ENCODE results near the gene PLPPR1. TPM values are rescaled to one million over a fixed set of nuclear protein-coding genes. Genes with fewer than 3 reads are reported as not detected.

The PLPPR1 gene
- total and polyA plus RNA-seq, 12 donors: 0.08 to 19.7 (median 0.20) TPM; not detected in 7

DNA sequence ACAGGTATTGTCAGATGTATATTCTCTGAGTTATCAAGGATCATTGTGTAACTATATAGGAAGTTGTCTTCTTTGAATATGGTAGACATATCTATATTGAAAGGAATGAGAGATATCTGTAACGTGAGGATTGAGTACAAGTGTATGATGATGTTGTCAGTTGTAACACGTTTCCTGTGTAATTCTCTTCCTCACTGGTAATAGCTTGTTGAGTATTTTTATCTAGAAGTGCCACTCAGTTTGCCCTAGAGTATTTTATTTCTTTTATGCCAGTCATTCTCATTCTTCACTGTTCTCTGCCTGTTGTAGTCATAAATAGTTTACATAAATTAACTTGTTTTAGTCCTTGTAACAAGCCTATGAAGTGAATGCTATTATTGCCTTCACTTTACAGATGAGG lies 184.1 kb downstream of the PLPPR1 start:
- 58 to 72% (median 67%) methylated on average over 2 of the region's 2 CpGs for WGBS, 4 donors
- TF ChIP-seq, protein P1, sequence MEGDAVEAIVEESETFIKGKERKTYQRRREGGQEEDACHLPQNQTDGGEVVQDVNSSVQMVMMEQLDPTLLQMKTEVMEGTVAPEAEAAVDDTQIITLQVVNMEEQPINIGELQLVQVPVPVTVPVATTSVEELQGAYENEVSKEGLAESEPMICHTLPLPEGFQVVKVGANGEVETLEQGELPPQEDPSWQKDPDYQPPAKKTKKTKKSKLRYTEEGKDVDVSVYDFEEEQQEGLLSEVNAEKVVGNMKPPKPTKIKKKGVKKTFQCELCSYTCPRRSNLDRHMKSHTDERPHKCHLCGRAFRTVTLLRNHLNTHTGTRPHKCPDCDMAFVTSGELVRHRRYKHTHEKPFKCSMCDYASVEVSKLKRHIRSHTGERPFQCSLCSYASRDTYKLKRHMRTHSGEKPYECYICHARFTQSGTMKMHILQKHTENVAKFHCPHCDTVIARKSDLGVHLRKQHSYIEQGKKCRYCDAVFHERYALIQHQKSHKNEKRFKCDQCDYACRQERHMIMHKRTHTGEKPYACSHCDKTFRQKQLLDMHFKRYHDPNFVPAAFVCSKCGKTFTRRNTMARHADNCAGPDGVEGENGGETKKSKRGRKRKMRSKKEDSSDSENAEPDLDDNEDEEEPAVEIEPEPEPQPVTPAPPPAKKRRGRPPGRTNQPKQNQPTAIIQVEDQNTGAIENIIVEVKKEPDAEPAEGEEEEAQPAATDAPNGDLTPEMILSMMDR (IDR thresholded peaks at IDR 0.05): no peak
- TF ChIP-seq POLR2A (IDR thresholded peaks at IDR 0.05): no peak

DNA sequence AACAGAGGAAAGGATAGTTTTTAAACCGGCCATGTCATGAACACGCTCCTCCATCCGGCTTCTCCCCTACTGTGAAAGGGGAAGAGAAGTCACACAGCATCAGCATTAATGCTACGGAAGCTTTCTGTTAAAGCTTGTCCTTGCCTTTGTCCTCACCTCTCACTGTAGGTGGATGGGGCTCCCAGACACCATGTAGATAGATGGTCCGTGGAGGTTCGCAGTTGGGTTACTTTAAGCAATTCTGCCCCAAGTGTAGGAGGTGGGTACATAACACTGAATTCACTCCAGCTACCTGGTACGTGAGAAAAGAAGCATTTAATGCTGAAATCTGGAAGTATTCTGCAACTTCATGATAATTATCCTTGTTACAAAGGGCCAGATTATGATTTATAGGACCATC lies 190.5 kb downstream of the PLPPR1 start:
- Histone ChIP-seq H3K27me3 (no peaks in the 10 kb centered on the region), H3K4me1 (replicated peaks in 1 of 2) (no peaks in the 10 kb centered on the region), H3K4me3 (no peak overlapping the region), H3K9me3 (replicated peaks in 1 of 3) (no peaks in the 10 kb centered on the region), H3K27ac (no peak overlapping the region), H3K36me3 (replicated peaks in 1 of 2) (no peaks in the 10 kb centered on the region)
- 82 to 89% (median 84%) methylated on average over 7 of the region's 7 CpGs for WGBS, 4 donors
- TF ChIP-seq POLR2A (IDR thresholded peaks at IDR 0.05): no peak
- TF ChIP-seq, protein P1 (IDR thresholded peaks at IDR 0.05): no peak
- intact Hi-C loops (cut with DNase I): no loop called here
- no peak for DNase-seq

More for the DNA sequence above, 184.1 kb downstream of the PLPPR1 start:
- no peaks in the 10 kb centered on the region for H3K9me3 ChIP-seq (replicated peaks in 1 of 3)
- intact Hi-C loops (cut with DNase I): no loop called here
- H3K36me3 ChIP-seq (replicated peaks in 1 of 2): no peaks in the 10 kb centered on the region
- no peaks in the 10 kb centered on the region for H3K4me1 ChIP-seq (replicated peaks in 1 of 2)
- no peaks in the 10 kb centered on the region for H3K27me3 ChIP-seq
- no peak for DNase-seq
- no peak overlapping the region for H3K27ac ChIP-seq
- no peak overlapping the region for H3K4me3 ChIP-seq

DNA sequence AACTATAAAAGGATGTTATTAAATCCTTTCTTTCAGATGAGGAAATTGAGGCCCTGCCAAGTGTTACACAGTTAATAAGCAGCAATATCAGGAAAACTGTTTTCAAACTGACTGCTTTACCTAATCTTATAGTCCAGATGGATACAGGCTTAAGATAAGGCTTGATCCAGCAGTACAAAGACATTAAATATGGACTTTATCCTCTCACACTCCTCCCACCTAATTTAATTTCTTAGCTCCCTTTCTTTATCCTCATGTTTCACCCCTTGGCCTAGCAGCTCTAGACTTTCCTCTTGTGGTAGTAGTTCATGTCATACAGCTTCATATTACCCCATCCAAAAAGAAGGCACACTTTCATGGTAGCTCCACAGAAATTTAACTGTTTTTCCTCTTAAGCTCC lies 191.8 kb downstream of the PLPPR1 start:
- no peak for DNase-seq
- Histone ChIP-seq H3K9me3 (replicated peaks in 1 of 3) (no peaks in the 10 kb centered on the region), H3K36me3 (replicated peaks in 1 of 2) (no peaks in the 10 kb centered on the region), H3K4me3 (no peak overlapping the region), H3K4me1 (replicated peaks in 1 of 2) (no peaks in the 10 kb centered on the region), H3K27ac (no peak overlapping the region), H3K27me3 (no peaks in the 10 kb centered on the region)
- intact Hi-C loops (cut with DNase I): loop anchor here in 1 of 2 donors (10.0 kb wide), 1 partner anchor 86 kb away; no protein-coding TSS in a partner anchor
- no peak for TF ChIP-seq POLR2A (IDR thresholded peaks at IDR 0.05)
- TF ChIP-seq, protein P1 (IDR thresholded peaks at IDR 0.05): no peak

DNA sequence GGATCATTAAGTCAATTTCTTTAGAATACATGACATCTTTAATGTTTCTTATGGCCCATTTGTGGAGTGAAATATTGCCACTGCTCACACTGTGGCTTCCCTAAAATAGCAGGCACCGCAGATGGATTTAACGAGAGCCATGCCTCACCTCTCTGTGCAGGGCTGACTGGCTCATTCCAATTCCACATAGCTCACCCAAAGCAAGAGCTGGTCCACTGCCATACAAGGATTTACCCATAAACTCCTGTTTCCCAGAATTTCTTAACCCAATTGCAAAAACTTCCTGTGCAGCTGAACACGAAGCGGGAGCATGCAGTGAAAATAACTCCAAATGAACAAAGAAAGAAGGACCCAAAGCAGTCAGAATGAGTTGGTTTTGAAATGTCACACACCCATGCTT lies 196.7 kb downstream of the PLPPR1 start:
- no peak for DNase-seq
- 73 to 84% (median 80%) methylated on average over 4 of the region's 4 CpGs for WGBS, 4 donors
- Histone ChIP-seq H3K9me3 (replicated peaks in 1 of 3) (no peaks in the 10 kb centered on the region), H3K27ac (no peak overlapping the region), H3K36me3 (replicated peaks in 1 of 2) (no peaks in the 10 kb centered on the region), H3K4me3 (no peak overlapping the region), H3K4me1 (replicated peaks in 1 of 2) (no peaks in the 10 kb centered on the region), H3K27me3 (no peaks in the 10 kb centered on the region)
- intact Hi-C loops (cut with DNase I): loop anchor here in 1 of 2 donors (10.0 kb wide), 1 partner anchor 90 kb away; no protein-coding TSS in a partner anchor
- TF ChIP-seq POLR2A (IDR thresholded peaks at IDR 0.05): no peak
- TF ChIP-seq, protein P1 (IDR thresholded peaks at IDR 0.05): no peak
